A673 (cell line): Measurements from ENCODE around the gene CLDN25. TPM values are rescaled to one million over a fixed set of nuclear protein-coding genes. Genes with fewer than 3 reads are reported as not detected.
A peak's percentile ranks its signal among the peaks of the same experiment; 100 is the strongest.

Source experiments
- BruUV-seq: library from RNA; stranded (reverse); fragments of 400-500 nt; replicated peaks from 2 replicates; lab custom pipeline; 2021; lab: Mats Ljungman, UMichigan
- CTCF ChIA-PET: fragments of 300-600 bp; sonication (Branson Sonifier 250); formaldehyde crosslinking; loops from one replicate; lab custom pipeline; 2022; ENCODE audit warnings: antibody characterized with exemption; lab: Charles Lee
- POLR2A ChIA-PET: fragments of 300-600 bp; sonication (Branson Sonifier 250); formaldehyde crosslinking; loops from one replicate; lab custom pipeline; 2022; ENCODE audit warnings: antibody characterized with exemption; ENCODE audit not compliant: low non-redundant PET; lab: Charles Lee
- DNase-seq: peaks from one replicate; pipeline ENCODE4 v3.0.0-alpha.2; 2015; ENCODE audit warnings: low spot score
- H3K27ac ChIP-seq: fragments of 200-600 bp; sonication (generic); 2 replicates; pipeline ENCODE4 v1.5.1; 2016; ENCODE audit warnings: mixed run types, low read depth, mild to moderate bottlenecking, mixed read lengths, antibody characterized with exemption, low read length; ENCODE audit not compliant: poor library complexity, severe bottlenecking
- H3K27me3 ChIP-seq: fragments of 200-600 bp; sonication (generic); replicated peaks from 2 replicates; pipeline ENCODE4 v1.6.1; 2017; ENCODE audit warnings: mixed run types, low read depth, mild to moderate bottlenecking, mixed read lengths, antibody characterized with exemption, low read length; ENCODE audit not compliant: insufficient read depth, poor library complexity
- H3K36me3 ChIP-seq: fragments of 200-600 bp; sonication (generic); 2 replicates; pipeline ENCODE4 v1.6.1; 2016; ENCODE audit warnings: mixed run types, mild to moderate bottlenecking, mixed read lengths, antibody characterized with exemption, low read length; ENCODE audit not compliant: insufficient read depth, poor library complexity, severe bottlenecking
- H3K4me1 ChIP-seq: fragments of 200-600 bp; sonication (generic); 2 replicates; pipeline ENCODE4 v1.6.1; 2017; ENCODE audit warnings: mixed run types, mild to moderate bottlenecking, mixed read lengths, antibody characterized with exemption, low read length; ENCODE audit not compliant: insufficient read depth, poor library complexity, severe bottlenecking
- H3K4me3 ChIP-seq: fragments of 200-600 bp; sonication (generic); 2 replicates; pipeline ENCODE4 v1.5.1; 2016; ENCODE audit warnings: low read depth, mixed run types, mild to moderate bottlenecking, mixed read lengths, low read length; ENCODE audit not compliant: poor library complexity, severe bottlenecking
- H3K9me3 ChIP-seq: fragments of 200-600 bp; sonication (generic); 2 replicates; pipeline ENCODE4 v1.6.1; 2016; ENCODE audit warnings: mixed run types, low read depth, mild to moderate bottlenecking, mixed read lengths, antibody characterized with exemption, low read length; ENCODE audit not compliant: poor library complexity, severe bottlenecking
- EZH2 ChIP-seq: fragments of 200-600 bp; sonication (generic); IDR thresholded peaks from 2 replicates; pipeline ENCODE4 v1.6.1; 2017; ENCODE audit warnings: borderline replicate concordance, low read depth, mild to moderate bottlenecking, mixed read lengths, antibody characterized with exemption, low read length; ENCODE audit not compliant: poor library complexity, severe bottlenecking
- intact Hi-C: fragments of 100-400 bp; cut with micrococcal nuclease; formaldehyde crosslinking; loops from one replicate; pipeline ENCODE4 v1.10.0; 2022; ENCODE audit not compliant: unreplicated experiment
- total RNA-seq: library from RNA; stranded (reverse); gene quantifications from 2 replicates; pipeline ENCODE4 v1.2.3, GENCODE V29; 2021
- TF ChIP-seq, protein P1 (sequence below): fragments of 300-800, 200-600 bp; sonication (generic); conservative IDR thresholded peaks from 2 replicates; pipeline ENCODE4 v1.5.1; 2017; ENCODE audit warnings: low read depth, mild to moderate bottlenecking, antibody characterized with exemption, low read length, moderate library complexity, mixed read lengths

Gene CLDN25
- total RNA-seq, 1 experiment from 2014 or later, result not detected

DNA sequence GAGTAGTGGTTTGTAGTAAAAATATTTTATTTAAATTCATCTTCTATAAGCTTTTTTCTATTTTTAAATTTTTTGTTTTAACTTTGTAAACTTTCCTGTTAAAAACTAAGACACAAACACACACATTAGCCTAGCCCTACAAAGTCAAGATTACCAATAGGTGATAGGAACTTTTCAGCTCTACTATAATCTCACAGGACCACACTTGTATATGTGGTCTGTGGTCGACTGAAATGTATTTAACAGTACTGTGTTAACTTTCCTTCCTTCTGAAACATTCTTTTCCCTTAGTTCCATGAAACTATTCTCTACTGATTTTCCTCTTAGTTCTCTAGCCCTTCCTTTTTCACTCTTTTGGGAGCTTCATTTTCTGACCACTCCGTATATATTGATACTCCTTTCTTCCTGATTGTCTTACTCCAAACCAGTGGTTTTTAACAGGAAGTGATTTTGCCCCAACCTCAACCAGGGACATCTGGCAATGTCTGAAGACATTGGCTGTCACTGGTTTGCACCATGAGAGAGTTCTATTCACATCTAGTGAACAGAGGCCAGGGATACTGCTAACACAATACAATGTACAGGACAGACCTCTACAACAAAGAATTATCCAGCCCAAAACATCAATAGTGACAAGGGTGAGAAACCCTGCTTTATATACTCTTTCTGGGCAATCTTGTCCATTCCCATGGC is 14.9 kb upstream of the CLDN25 start:
- ChIA-PET CTCF (no interaction called here), POLR2A (no interaction called here)
- H3K4me3 ChIP-seq, result no peak overlapping the region
- BruUV-seq, result no TSS peak
- H3K27ac ChIP-seq, result no peak overlapping the region
- TF ChIP-seq, protein P1, sequence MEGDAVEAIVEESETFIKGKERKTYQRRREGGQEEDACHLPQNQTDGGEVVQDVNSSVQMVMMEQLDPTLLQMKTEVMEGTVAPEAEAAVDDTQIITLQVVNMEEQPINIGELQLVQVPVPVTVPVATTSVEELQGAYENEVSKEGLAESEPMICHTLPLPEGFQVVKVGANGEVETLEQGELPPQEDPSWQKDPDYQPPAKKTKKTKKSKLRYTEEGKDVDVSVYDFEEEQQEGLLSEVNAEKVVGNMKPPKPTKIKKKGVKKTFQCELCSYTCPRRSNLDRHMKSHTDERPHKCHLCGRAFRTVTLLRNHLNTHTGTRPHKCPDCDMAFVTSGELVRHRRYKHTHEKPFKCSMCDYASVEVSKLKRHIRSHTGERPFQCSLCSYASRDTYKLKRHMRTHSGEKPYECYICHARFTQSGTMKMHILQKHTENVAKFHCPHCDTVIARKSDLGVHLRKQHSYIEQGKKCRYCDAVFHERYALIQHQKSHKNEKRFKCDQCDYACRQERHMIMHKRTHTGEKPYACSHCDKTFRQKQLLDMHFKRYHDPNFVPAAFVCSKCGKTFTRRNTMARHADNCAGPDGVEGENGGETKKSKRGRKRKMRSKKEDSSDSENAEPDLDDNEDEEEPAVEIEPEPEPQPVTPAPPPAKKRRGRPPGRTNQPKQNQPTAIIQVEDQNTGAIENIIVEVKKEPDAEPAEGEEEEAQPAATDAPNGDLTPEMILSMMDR, result no peak
- TF ChIP-seq EZH2, result no peak
- no peak for DNase-seq
- no peaks in the 10 kb centered on the region for H3K4me1 ChIP-seq
- H3K36me3 ChIP-seq, result peaks cover 23% of the 10 kb centered on the region
- H3K9me3 ChIP-seq, result no peaks in the 10 kb centered on the region
- H3K27me3 ChIP-seq, result no peaks in the 10 kb centered on the region
- intact Hi-C loops, result no loop called here

DNA sequence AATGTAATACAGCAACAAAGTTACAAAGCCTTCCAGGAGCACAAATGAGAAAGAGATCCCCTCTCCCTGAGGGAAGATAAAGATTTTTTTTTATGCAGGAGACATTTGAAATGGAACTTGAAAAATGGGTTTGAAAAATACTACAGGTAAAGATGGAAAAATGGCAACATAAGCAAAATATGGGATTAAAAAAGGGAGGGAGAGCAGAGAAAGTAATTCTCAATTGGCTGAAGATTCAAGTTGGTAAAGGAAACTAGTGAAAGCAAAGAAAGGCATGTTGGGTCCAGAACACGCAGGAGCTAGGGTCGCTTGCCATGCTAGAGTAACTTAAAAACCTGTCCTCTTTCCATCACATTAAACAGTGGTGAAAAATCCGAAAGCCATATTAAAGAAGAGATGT is 7.6 kb upstream of the CLDN25 start:
- CTCF ChIA-PET, result no interaction called here
- Histone ChIP-seq H3K9me3 (no peaks in the 10 kb centered on the region), H3K4me1 (peaks cover 4% of the 10 kb centered on the region), H3K36me3 (peaks cover 16% of the 10 kb centered on the region), H3K27ac (no peak overlapping the region), H3K27me3 (no peaks in the 10 kb centered on the region), H3K4me3 (peak overlapping the region; percentile 93)
- DNase-seq, result no peak
- TF ChIP-seq, protein P1, result no peak
- TF ChIP-seq EZH2, result no peak
- intact Hi-C loops, result loop anchor here (10.0 kb wide), 1 partner anchor 217 kb away; no protein-coding TSS in a partner anchor
- no TSS peak for BruUV-seq
- POLR2A ChIA-PET, result no interaction called here

DNA sequence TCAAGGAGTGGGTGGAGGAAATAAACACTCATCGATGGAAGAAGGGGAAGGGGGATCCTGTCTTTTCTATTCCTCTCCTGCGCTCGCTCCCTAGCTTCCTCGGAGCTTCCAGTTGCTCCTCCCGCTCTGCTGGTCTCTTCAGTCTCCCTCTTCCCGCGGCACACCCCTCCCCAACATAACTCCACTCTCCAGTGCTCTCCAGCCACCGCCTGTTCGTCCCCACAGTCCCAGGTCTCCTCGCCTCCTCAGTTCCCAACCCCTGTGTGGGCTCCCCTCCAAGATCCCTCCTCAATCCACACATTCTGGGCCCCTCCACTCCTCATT is 6.5 kb upstream of the CLDN25 start:
- CTCF ChIA-PET, result interaction anchor here (1.1 kb wide), 1 partner anchor 14 kb away, joined by 3 read pairs; no protein-coding TSS in a partner anchor
- H3K4me1 ChIP-seq, result peaks cover 7% of the 10 kb centered on the region
- H3K27ac ChIP-seq, result peak overlapping the region; percentile 88
- intact Hi-C loops, result loop anchor here (10.0 kb wide), 1 partner anchor 218 kb away; no protein-coding TSS in a partner anchor
- BruUV-seq, result no TSS peak
- POLR2A ChIA-PET, result interaction anchor here (0.6 kb wide), 1 partner anchor 26 kb away, joined by 3 read pairs; no protein-coding TSS in a partner anchor
- TF ChIP-seq, protein P1, result no peak
- TF ChIP-seq EZH2, result no peak
- peaks cover 7% of the 10 kb centered on the region for H3K36me3 ChIP-seq
- peak overlapping the region; percentile 93 for H3K4me3 ChIP-seq
- no peaks in the 10 kb centered on the region for H3K9me3 ChIP-seq
- no peaks in the 10 kb centered on the region for H3K27me3 ChIP-seq
- DNase-seq, result peak; percentile 48
